Endothelial cell (in vitro differentiated cells): ENCODE results near the gene NDST1. TPM values are rescaled to one million over a fixed set of nuclear protein-coding genes. Genes with fewer than 3 reads are reported as not detected.
A peak's percentile ranks its signal among the peaks of the same experiment; 100 is the strongest.

Experiments
- DNase-seq: peaks from one replicate; pipeline ENCODE4 v3.0.0; 2021; ENCODE audit warnings: low spot score
- H3K27ac Mint-ChIP-seq: one replicate; pipeline ENCODE4 v1.8.0; 2021; ENCODE audit warnings: mixed read lengths, inconsistent platforms; ENCODE audit not compliant: unreplicated experiment
- H3K27me3 Mint-ChIP-seq: one replicate; pipeline ENCODE4 v1.8.0; 2021; ENCODE audit warnings: mild to moderate bottlenecking, moderate library complexity, mixed read lengths, inconsistent platforms; ENCODE audit not compliant: unreplicated experiment
- H3K36me3 Mint-ChIP-seq: one replicate; pipeline ENCODE4 v1.8.0; 2021; ENCODE audit warnings: mild to moderate bottlenecking, low read depth, mixed read lengths, inconsistent platforms; ENCODE audit not compliant: unreplicated experiment
- H3K4me1 Mint-ChIP-seq: one replicate; pipeline ENCODE4 v1.8.0; 2021; ENCODE audit warnings: mild to moderate bottlenecking, mixed read lengths, inconsistent platforms; ENCODE audit not compliant: unreplicated experiment
- H3K4me3 Mint-ChIP-seq: one replicate; pipeline ENCODE4 v1.8.0; 2021; ENCODE audit warnings: mild to moderate bottlenecking, mixed read lengths, inconsistent platforms; ENCODE audit not compliant: unreplicated experiment
- H3K9me3 Mint-ChIP-seq: one replicate; pipeline ENCODE4 v1.8.0; 2021; ENCODE audit warnings: mixed read lengths, inconsistent platforms; ENCODE audit not compliant: unreplicated experiment
- total RNA-seq: library from RNA; stranded (reverse); fragmentation: NEBNext Ultra II Directional; extraction: Animal tissue kit (Norgen Biotek cat#: 25700); gene quantifications from one replicate; pipeline ENCODE4 v1.2.1, GENCODE V29; 2021; ENCODE audit not compliant: unreplicated experiment
- TF ChIP-seq, protein P1 (sequence below): fragments of 200-600 bp; sonication (generic); IDR thresholded peaks from one replicate; pipeline ENCODE4 v1.5.0; 2021; ENCODE audit warnings: antibody characterized with exemption; ENCODE audit not compliant: unreplicated experiment

The NDST1 gene
- total RNA-seq, 1 donor from 2014 or later, result 178 TPM

GRCh38 chr5:150541397-150541675 is 33.4 kb downstream of the NDST1 start:
- no peak overlapping the region for H3K4me3 Mint-ChIP-seq
- peaks cover 13% of the 10 kb centered on the region for H3K4me1 Mint-ChIP-seq
- peaks cover 52% of the 10 kb centered on the region for H3K36me3 Mint-ChIP-seq
- TF ChIP-seq, protein P1, sequence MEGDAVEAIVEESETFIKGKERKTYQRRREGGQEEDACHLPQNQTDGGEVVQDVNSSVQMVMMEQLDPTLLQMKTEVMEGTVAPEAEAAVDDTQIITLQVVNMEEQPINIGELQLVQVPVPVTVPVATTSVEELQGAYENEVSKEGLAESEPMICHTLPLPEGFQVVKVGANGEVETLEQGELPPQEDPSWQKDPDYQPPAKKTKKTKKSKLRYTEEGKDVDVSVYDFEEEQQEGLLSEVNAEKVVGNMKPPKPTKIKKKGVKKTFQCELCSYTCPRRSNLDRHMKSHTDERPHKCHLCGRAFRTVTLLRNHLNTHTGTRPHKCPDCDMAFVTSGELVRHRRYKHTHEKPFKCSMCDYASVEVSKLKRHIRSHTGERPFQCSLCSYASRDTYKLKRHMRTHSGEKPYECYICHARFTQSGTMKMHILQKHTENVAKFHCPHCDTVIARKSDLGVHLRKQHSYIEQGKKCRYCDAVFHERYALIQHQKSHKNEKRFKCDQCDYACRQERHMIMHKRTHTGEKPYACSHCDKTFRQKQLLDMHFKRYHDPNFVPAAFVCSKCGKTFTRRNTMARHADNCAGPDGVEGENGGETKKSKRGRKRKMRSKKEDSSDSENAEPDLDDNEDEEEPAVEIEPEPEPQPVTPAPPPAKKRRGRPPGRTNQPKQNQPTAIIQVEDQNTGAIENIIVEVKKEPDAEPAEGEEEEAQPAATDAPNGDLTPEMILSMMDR, result no peak
- no peaks in the 10 kb centered on the region for H3K9me3 Mint-ChIP-seq
- peak overlapping the region; percentile 30 for H3K27ac Mint-ChIP-seq
- peaks cover 12% of the 10 kb centered on the region for H3K27me3 Mint-ChIP-seq
- no peak for DNase-seq

DNA sequence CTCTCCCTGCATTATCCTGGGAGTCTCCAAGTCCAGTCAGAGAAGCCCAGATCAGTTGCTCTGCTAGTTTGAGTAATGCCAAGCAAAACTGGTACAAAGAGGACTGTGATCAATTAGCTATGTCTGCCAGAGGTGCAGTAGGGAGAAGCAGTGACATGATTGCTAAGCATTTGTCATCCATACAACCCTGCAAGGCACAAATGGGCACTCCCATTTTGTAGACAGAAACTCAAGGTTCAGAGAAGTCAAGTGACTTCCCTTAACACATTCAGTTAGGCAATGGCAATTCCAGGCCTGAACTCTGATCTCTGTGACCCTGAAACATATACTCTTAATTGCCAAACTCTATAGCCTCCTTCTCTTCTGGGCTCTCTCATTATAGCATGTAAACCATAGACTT is 34.0 kb downstream of the NDST1 start:
- H3K27ac Mint-ChIP-seq, result peak overlapping the region; percentile 30
- H3K4me3 Mint-ChIP-seq, result no peak overlapping the region
- TF ChIP-seq, protein P1, result no peak
- H3K4me1 Mint-ChIP-seq, result peaks cover 13% of the 10 kb centered on the region
- no peaks in the 10 kb centered on the region for H3K9me3 Mint-ChIP-seq
- peaks cover 12% of the 10 kb centered on the region for H3K27me3 Mint-ChIP-seq
- no peak for DNase-seq
- H3K36me3 Mint-ChIP-seq, result peaks cover 52% of the 10 kb centered on the region

DNA sequence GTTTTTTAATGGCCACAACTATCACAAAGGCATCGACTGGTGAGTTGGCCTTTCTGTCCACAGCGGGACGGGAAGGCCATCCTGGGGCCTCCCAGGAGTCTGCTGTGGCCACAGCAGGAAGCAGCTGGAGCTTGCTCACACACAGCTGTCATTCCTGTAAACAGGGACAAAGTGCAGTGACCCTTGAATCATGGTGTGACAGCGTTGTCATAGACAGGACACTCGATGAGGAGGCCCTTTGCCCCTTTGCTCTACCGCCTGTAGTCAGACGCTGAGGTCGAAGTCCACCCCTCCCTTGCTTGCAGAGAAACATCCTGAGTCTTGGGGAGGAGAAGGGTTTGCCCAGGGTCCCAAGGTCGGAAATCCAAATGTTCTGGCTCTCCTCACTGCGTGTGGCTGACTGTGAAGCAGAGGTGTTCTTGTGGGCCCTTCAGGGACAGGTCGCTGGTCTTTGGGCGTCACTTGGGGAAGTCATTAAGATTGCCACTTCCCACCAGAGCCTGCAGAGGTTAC is 35.1 kb downstream of the NDST1 start:
- TF ChIP-seq, protein P1, result no peak
- H3K27ac Mint-ChIP-seq, result peak overlapping the region; percentile 74
- DNase-seq, result no peak
- H3K9me3 Mint-ChIP-seq, result no peaks in the 10 kb centered on the region
- H3K36me3 Mint-ChIP-seq, result peaks cover 51% of the 10 kb centered on the region
- H3K4me3 Mint-ChIP-seq, result peak overlapping the region; percentile 20
- peaks cover 13% of the 10 kb centered on the region for H3K4me1 Mint-ChIP-seq
- peaks cover 14% of the 10 kb centered on the region for H3K27me3 Mint-ChIP-seq

DNA sequence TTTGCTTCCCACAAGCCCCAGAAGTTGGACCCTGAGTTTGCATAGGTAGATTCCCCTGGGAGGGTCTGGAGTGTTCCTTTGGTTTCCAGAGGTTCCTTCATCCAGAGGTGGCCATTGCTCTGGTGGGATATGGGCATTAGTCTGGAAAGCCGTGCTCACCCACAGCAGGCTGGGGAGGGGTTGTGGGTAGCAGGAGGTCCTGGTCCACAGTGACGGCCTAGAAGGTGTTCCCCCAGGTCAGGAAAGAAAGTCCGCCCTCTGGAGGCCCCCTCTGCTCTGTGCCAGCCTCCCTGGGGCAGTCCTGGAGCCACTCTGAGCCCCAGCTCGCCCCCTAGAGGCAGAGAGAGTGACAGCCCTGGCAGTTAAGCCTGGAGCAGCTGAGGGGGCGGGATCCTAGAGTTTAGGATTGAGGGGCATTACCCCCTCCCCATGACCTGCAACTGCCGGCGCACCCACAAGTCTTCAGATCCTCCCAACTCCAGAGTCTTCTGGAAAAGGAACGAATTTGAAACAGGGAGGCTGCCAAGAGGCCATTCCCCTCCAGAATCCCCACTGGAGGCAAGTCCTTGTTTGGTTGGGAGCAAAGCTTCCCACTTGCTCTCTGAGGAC is 36.8 kb downstream of the NDST1 start:
- peaks cover 48% of the 10 kb centered on the region for H3K36me3 Mint-ChIP-seq
- no peak overlapping the region for H3K4me3 Mint-ChIP-seq
- H3K4me1 Mint-ChIP-seq, result peaks cover 13% of the 10 kb centered on the region
- peaks cover 12% of the 10 kb centered on the region for H3K27me3 Mint-ChIP-seq
- H3K27ac Mint-ChIP-seq, result no peak overlapping the region
- TF ChIP-seq, protein P1, result peak; percentile 66
- H3K9me3 Mint-ChIP-seq, result no peaks in the 10 kb centered on the region
- peak; percentile 86 for DNase-seq

- TF ChIP-seq, protein P1, result no peak
- peaks cover 13% of the 10 kb centered on the region for H3K4me1 Mint-ChIP-seq
- no peak overlapping the region for H3K4me3 Mint-ChIP-seq
- H3K36me3 Mint-ChIP-seq, result peaks cover 44% of the 10 kb centered on the region
- H3K9me3 Mint-ChIP-seq, result no peaks in the 10 kb centered on the region
- peaks cover 12% of the 10 kb centered on the region for H3K27me3 Mint-ChIP-seq
- H3K27ac Mint-ChIP-seq, result no peak overlapping the region
- no peak for DNase-seq
Measured at GRCh38 chr5:150545246-150545645, 37.3 kb downstream of the NDST1 start.
